HEK293T (cell line): ENCODE measurements around the gene TBX10.

ENCODE experiments used
- CTBP1 ChIP-seq: fragments of 450-650 bp; IDR thresholded peaks from 2 replicates; pipeline ENCODE4 v1.6.1; 2016; ENCODE audit warnings: borderline replicate concordance
- NFRKB ChIP-seq: fragments of 450-650 bp; IDR thresholded peaks from 2 replicates; pipeline ENCODE4 v1.6.1; 2016; ENCODE audit warnings: mild to moderate bottlenecking, moderate library complexity

DNA sequence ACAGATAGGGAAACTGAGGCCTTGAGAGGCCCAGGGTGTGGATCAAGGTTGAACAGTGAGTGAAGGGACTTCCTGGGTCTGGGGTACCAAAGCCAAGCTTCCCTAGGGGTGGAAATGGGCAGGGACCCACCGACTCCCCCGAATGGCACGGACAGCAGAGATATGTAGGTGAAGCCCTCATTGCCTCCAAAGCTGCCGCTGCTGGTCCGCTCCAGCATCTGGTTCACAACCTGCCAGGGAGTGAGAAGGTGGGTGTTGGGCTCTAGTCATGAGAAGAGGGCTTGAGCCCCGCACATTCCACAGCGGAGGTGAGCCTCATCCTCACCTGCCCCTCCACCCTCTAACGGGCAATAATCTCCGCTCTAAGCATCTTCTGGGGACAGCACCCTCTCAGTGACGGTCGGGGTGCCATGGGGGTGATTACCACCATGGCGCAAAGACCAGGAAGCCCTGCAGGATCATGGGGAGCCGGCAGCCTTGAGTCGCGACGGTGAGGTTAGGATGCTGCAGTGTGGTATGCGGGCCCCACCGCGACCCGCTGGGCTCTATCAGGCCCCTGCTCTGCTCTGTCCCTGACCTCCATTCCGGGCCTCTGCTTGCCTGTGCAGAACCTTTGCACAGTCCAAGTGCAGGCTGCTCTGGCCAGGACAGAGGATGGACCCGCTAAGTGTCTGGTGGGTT, 24.1 kb upstream of the TBX10 start:
- no peak for TF ChIP-seq CTBP1
- TF ChIP-seq NFRKB: no peak
